Sigmoid colon (tissue), 7 donors: ENCODE results near the gene BRSK1. TPM values are rescaled to one million over a fixed set of nuclear protein-coding genes. Genes with fewer than 3 reads are reported as not detected.

Experiments
- DNase-seq: peaks from one replicate; pipeline ENCODE4 v3.0.0-alpha.2; 2019
- H3K27ac ChIP-seq, 4 donors: fragments of 200-600 bp; sonication (generic); one replicate each; pipeline ENCODE4 v1.5.1; 2016 to 2019; ENCODE audit warnings: mild to moderate bottlenecking in 1 of 4
- H3K27me3 ChIP-seq, 3 donors: fragments of 200-600 bp; sonication (generic); one replicate each; pipeline ENCODE4 v1.5.1; 2019; ENCODE audit warnings: mild to moderate bottlenecking in 1 of 3
- H3K36me3 ChIP-seq, 4 donors: fragments of 200-600 bp; sonication (generic); one replicate each; pipeline ENCODE4 v1.5.1; 2016 to 2019
- H3K4me1 ChIP-seq, 4 donors: fragments of 200-600 bp; sonication (generic); one replicate each; pipeline ENCODE4 v1.5.1; 2017 to 2019
- H3K4me3 ChIP-seq, 4 donors: fragments of 200-600 bp; sonication (generic); one replicate each; pipeline ENCODE4 v1.5.1; 2017 to 2019; ENCODE audit warnings: mild to moderate bottlenecking in 2 of 4, moderate library complexity in 1 of 4
- H3K9me3 ChIP-seq, 4 donors: fragments of 200-600 bp in 3 of 4; sonication (generic) in 3 of 4; one replicate each; pipeline versions ENCODE4 v1.5.1 to v1.6.1; 2013 to 2019
- EP300 ChIP-seq, 4 donors: sonication (generic); formaldehyde crosslinking; IDR thresholded peaks; one replicate each; pipeline ENCODE4 v1.6.1; 2017; ENCODE audit warnings: antibody characterized with exemption in 4 of 4
- POLR2A ChIP-seq, 2 donors: fragments of 450-650 bp; IDR thresholded peaks; one replicate each; pipeline ENCODE4 v1.6.1; 2016; ENCODE audit warnings: antibody characterized with exemption in 2 of 2, mild to moderate bottlenecking in 2 of 2, moderate library complexity in 2 of 2
- POLR2AphosphoS5 ChIP-seq, 4 donors: sonication (generic); formaldehyde crosslinking; IDR thresholded peaks; one replicate each; pipeline ENCODE4 v1.6.1; 2017; ENCODE audit warnings: antibody characterized with exemption in 4 of 4
- WGBS, 2 donors: extraction: QIAGEN DNeasy Blood & Tissue Kit; methylation state at CpG; one replicate each; pipeline ENCODE4 v1.1.7; 2013; 5-methylcytosine and 5-hydroxymethylcytosine counted together
- intact Hi-C: fragments of 100-400 bp; cut with DNase I; formaldehyde crosslinking; loops from one replicate; pipeline ENCODE4 v1.15.1; 2023
- polyA plus RNA-seq, 3 donors: library from polyadenylated mRNA; stranded (reverse); fragments of 200-250 nt; gene quantifications; one replicate each; pipeline ENCODE4 v1.2.3, GENCODE V29; 2013
- total RNA-seq, 4 donors: library from RNA; depleted of rRNA; stranded (reverse); fragments of >200 nt; gene quantifications; one replicate each; pipeline ENCODE4 v1.1.0, GENCODE V29; 2016
- TF ChIP-seq, protein P1 (sequence below), 4 experiments: fragments of 450-650 bp in 3 of 4; fragments of 200-600 bp in 1 of 4; IDR thresholded peaks; one replicate each; pipeline ENCODE4 v1.5.1; 2016 to 2019; ENCODE audit warnings: antibody characterized with exemption in 4 of 4, mild to moderate bottlenecking in 3 of 4, moderate library complexity in 2 of 4
- donor health status: healthy with polysubstance abuse.
- donor health status: Bipolar disorder and iron deficiency.
- donor health status: healthy.

BRSK1 gene
- total and polyA plus RNA-seq, 7 donors = 2.9 to 20.6 (median 6.0) TPM; not detected in 1

- Histone ChIP-seq H3K4me1 (peaks cover 0 to 19% (median 17%) of the 10 kb centered on the region in 4 donors), H3K4me3 (no peak overlapping the region), H3K27me3 (peaks cover 28 to 72% (median 50%) of the 10 kb centered on the region in 3 donors), H3K9me3 (no peaks in the 10 kb centered on the region), H3K36me3 (peaks cover 0 to 5% (median under 1%) of the 10 kb centered on the region in 4 donors), H3K27ac (no peak overlapping the region)
- intact Hi-C loops = no loop called here
- 65 to 69% methylated on average over 6 of the region's 6 CpGs for WGBS, 2 donors
- no peak for TF ChIP-seq POLR2AphosphoS5 (IDR thresholded peaks at IDR 0.05)
- no peak for TF ChIP-seq EP300 (IDR thresholded peaks at IDR 0.05)
- TF ChIP-seq, protein P1, sequence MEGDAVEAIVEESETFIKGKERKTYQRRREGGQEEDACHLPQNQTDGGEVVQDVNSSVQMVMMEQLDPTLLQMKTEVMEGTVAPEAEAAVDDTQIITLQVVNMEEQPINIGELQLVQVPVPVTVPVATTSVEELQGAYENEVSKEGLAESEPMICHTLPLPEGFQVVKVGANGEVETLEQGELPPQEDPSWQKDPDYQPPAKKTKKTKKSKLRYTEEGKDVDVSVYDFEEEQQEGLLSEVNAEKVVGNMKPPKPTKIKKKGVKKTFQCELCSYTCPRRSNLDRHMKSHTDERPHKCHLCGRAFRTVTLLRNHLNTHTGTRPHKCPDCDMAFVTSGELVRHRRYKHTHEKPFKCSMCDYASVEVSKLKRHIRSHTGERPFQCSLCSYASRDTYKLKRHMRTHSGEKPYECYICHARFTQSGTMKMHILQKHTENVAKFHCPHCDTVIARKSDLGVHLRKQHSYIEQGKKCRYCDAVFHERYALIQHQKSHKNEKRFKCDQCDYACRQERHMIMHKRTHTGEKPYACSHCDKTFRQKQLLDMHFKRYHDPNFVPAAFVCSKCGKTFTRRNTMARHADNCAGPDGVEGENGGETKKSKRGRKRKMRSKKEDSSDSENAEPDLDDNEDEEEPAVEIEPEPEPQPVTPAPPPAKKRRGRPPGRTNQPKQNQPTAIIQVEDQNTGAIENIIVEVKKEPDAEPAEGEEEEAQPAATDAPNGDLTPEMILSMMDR (IDR thresholded peaks at IDR 0.05) = no peak
- TF ChIP-seq POLR2A (IDR thresholded peaks at IDR 0.05) = no peak
- DNase-seq = no peak
Measured at GRCh38 chr19:55352040-55352439, 68.2 kb downstream of the BRSK1 start.

DNA sequence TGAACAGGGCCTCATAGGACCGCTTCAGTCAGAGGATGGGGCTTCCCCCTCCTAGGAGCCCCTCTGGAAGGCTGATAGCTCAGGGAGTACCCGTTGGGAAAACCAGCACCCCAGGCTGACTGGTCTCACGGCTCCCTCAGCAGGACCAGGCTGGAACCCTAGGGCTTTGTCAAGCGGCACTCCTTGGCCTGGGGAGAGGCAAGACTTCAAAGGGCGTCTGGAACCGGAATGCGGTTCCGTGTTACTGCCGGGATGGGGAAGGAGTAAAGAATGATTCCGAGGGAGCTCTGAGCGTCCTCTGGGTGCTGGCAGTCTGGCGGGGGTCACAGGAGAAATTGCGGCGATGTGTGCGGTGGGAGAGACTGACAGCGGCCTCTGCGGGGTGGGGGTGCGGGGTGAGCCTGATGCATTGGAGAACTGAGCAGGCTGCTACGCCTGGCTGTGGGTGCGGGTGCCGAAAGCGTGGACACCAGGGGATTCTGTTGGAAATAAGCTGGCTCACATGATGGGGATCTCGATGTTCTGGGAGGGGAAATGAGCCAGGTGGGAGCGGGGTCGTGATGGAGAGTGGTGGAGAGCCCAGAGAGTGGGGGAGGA, 68.8 kb downstream of the BRSK1 start:
- WGBS, 2 donors = 46 to 66% methylated on average over 25 of the region's 25 CpGs
- TF ChIP-seq POLR2A (IDR thresholded peaks at IDR 0.05) (no peak), POLR2AphosphoS5 (IDR thresholded peaks at IDR 0.05) (no peak), EP300 (IDR thresholded peaks at IDR 0.05) (no peak)
- TF ChIP-seq, protein P1 (IDR thresholded peaks at IDR 0.05) = no peak
- H3K4me3 ChIP-seq = no peak overlapping the region
- H3K9me3 ChIP-seq = no peaks in the 10 kb centered on the region
- intact Hi-C loops = no loop called here
- H3K27me3 ChIP-seq = peaks cover 28 to 73% (median 55%) of the 10 kb centered on the region in 3 donors
- peaks cover 0 to 19% (median 17%) of the 10 kb centered on the region in 4 donors for H3K4me1 ChIP-seq
- H3K36me3 ChIP-seq = no peaks in the 10 kb centered on the region
- H3K27ac ChIP-seq = no peak overlapping the region
- DNase-seq = no peak

DNA sequence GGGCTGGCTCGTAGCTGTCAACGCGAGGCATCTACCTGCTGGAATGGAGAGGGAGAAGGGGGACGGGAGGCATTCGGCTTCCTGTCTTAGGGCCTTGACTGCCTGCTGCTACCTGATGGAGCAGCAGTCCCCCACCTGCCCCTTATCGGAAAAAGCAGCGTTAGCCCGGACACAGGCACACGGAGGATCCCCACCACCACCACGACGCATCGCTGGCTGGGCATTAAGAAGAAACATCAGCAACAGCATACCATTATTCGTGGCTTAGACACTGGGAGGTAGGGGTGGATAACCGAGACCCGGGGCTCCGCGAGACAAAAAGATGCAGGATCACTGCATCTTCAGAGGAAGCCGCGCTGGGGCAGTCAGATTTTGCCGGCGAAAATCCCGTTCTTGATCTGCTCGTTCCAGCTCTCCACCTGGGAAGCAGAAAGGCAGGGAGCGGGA, 69.6 kb downstream of the BRSK1 start:
- peak overlapping the region in 3 of 4 donors; percentile 29 to 38 (median 30) for H3K4me3 ChIP-seq
- H3K36me3 ChIP-seq = no peaks in the 10 kb centered on the region
- 3 to 4% methylated on average over 24 of the region's 24 CpGs for WGBS, 2 donors
- H3K4me1 ChIP-seq = peaks cover 0 to 19% (median 17%) of the 10 kb centered on the region in 4 donors
- intact Hi-C loops = no loop called here
- no peak overlapping the region for H3K27ac ChIP-seq
- H3K9me3 ChIP-seq = no peaks in the 10 kb centered on the region
- H3K27me3 ChIP-seq = peaks cover 28 to 73% (median 55%) of the 10 kb centered on the region in 3 donors
- no peak for TF ChIP-seq EP300 (IDR thresholded peaks at IDR 0.05)
- TF ChIP-seq POLR2A (IDR thresholded peaks at IDR 0.05) = no peak
- TF ChIP-seq POLR2AphosphoS5 (IDR thresholded peaks at IDR 0.05) = no peak
- TF ChIP-seq, protein P1 (IDR thresholded peaks at IDR 0.05) = no peak
- no peak for DNase-seq

- no peak for TF ChIP-seq POLR2A (IDR thresholded peaks at IDR 0.05)
- TF ChIP-seq, protein P1 (IDR thresholded peaks at IDR 0.05) = no peak
- Histone ChIP-seq H3K36me3 (no peaks in the 10 kb centered on the region), H3K4me1 (peaks cover 0 to 19% (median 17%) of the 10 kb centered on the region in 4 donors), H3K4me3 (peak overlapping the region in 3 of 4 donors; percentile 29 to 38 (median 30)), H3K9me3 (no peaks in the 10 kb centered on the region), H3K27ac (no peak overlapping the region), H3K27me3 (peaks cover 28 to 73% (median 55%) of the 10 kb centered on the region in 3 donors)
- DNase-seq = peak; percentile 81
- WGBS, 2 donors = 1 to 2% methylated on average over 72 of the region's 72 CpGs
- intact Hi-C loops = no loop called here
Measured at GRCh38 chr19:55353803-55354697, 70.3 kb downstream of the BRSK1 start.
